Body of pancreas (tissue), 4 donors: ENCODE results near the gene SLC48A1. TPM values are rescaled to one million over a fixed set of nuclear protein-coding genes. Genes with fewer than 3 reads are reported as not detected.

Source experiments
- ATAC-seq: fragments of 150-250 bp; one replicate; pipeline ENCODE4 v1.9.1; 2016
- DNase-seq, 4 donors: peaks; one replicate each; pipeline ENCODE4 v3.0.0-alpha.2; 2019
- H3K27ac ChIP-seq, 4 donors: fragments of 200-600 bp; sonication (generic); 1 replicate in 3 of 4; 2 replicates in 1 of 4; pipeline versions ENCODE4 v1.5.1 to v1.6.1; 2016 to 2019; ENCODE audit warnings: mild to moderate bottlenecking in 1 of 4, mixed read lengths in 1 of 4, moderate library complexity in 1 of 4
- H3K27me3 ChIP-seq, 2 donors: fragments of 200-600 bp; sonication (generic); one replicate each; pipeline ENCODE4 v1.6.0; 2016; ENCODE audit warnings: mild to moderate bottlenecking in 1 of 2
- H3K36me3 ChIP-seq, 2 donors: fragments of 200-600 bp; sonication (generic); replicated peaks in 1 of 2; 2 replicates each; pipeline ENCODE4 v1.5.1; 2016; ENCODE audit warnings: low read depth in 2 of 2; ENCODE audit not compliant: insufficient read depth in 1 of 2
- H3K4me1 ChIP-seq: fragments of 200-600 bp; sonication (generic); one replicate; pipeline ENCODE4 v1.6.0; 2016
- H3K4me3 ChIP-seq, 2 donors: fragments of 200-600 bp; sonication (generic); 1 replicate in 1 of 2; 2 replicates in 1 of 2; pipeline ENCODE4 v1.5.1; 2016 to 2019
- H3K9me3 ChIP-seq, 3 donors: fragments of 200-600 bp; sonication (generic); 1 replicate in 2 of 3; 2 replicates in 1 of 3; pipeline ENCODE4 v1.5.1; 2016
- POLR2A ChIP-seq, 3 donors: fragments of 450-650 bp; IDR thresholded peaks; one replicate each; pipeline ENCODE4 v1.6.1; 2016; ENCODE audit warnings: antibody characterized with exemption in 3 of 3, mild to moderate bottlenecking in 2 of 3
- WGBS, 2 donors: methylation state at CpG; one replicate each; pipeline ENCODE4 v1.1.5; 2017; 5-methylcytosine and 5-hydroxymethylcytosine counted together
- intact Hi-C: fragments of 100-400 bp; cut with DNase I; formaldehyde crosslinking; loops from one replicate; pipeline ENCODE4 v1.15.1; 2023
- total RNA-seq, 2 donors: library from RNA; depleted of rRNA; stranded (reverse); fragments of >200 nt; gene quantifications; one replicate each; pipeline ENCODE4 v1.1.0, GENCODE V29; 2016
- TF ChIP-seq, protein P1 (sequence below), 7 experiments: fragments of 450-650 bp in 4 of 7; fragments of 200-600 bp in 3 of 7; sonication (generic) in 3 of 7; IDR thresholded peaks; one replicate each; pipeline ENCODE4 v1.5.1; 2016 to 2019; ENCODE audit warnings: antibody characterized with exemption in 7 of 7

Gene SLC48A1
- total RNA-seq, 2 donors from 2014 or later, result 12.7 to 22.1 TPM

DNA sequence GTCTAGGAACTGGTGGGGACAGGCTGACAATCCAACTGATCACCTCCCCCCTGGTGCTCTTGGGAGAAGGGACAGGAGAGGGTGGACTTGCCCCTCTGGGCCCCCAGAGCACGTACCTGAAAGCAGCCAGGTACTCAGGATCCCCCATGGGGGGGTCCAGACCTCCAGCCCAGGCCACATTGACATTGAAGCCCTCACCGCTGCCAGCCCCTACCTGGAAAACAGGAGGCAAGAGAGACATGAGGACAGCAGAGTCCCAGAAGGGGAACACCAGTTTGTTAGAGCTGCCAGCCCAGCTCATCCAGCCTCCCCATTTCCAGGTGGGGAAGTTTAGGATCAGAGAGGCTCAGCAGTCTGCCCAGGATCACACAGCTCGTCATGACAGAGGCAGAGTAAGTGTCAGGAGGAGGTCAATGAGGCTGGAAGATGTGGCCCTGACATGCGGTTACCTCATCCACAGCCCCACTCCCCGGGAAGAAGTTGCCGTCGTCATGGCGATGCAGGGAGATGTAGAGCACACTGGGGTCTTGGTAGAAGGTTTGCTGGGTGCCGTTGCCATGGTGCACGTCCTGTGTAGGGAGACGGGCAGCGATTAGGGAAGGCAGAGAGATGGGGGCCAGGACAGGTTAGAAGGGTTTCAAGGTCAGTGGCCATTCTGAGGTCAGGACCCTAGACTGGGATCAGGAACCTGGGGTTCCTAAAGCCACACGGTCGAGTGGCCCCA is 14.7 kb downstream of the SLC48A1 start:
- ATAC-seq, result no peak
- 77 to 83% methylated on average over 14 of the region's 14 CpGs for WGBS, 2 donors
- intact Hi-C loops, result no loop called here
- no peaks in the 10 kb centered on the region for H3K4me1 ChIP-seq
- H3K4me3 ChIP-seq, result no peak overlapping the region
- TF ChIP-seq, protein P1, sequence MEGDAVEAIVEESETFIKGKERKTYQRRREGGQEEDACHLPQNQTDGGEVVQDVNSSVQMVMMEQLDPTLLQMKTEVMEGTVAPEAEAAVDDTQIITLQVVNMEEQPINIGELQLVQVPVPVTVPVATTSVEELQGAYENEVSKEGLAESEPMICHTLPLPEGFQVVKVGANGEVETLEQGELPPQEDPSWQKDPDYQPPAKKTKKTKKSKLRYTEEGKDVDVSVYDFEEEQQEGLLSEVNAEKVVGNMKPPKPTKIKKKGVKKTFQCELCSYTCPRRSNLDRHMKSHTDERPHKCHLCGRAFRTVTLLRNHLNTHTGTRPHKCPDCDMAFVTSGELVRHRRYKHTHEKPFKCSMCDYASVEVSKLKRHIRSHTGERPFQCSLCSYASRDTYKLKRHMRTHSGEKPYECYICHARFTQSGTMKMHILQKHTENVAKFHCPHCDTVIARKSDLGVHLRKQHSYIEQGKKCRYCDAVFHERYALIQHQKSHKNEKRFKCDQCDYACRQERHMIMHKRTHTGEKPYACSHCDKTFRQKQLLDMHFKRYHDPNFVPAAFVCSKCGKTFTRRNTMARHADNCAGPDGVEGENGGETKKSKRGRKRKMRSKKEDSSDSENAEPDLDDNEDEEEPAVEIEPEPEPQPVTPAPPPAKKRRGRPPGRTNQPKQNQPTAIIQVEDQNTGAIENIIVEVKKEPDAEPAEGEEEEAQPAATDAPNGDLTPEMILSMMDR (IDR thresholded peaks at IDR 0.05), result no peak
- no peak for TF ChIP-seq POLR2A (IDR thresholded peaks at IDR 0.05)
- H3K27me3 ChIP-seq, result no peaks in the 10 kb centered on the region
- no peak overlapping the region for H3K27ac ChIP-seq
- no peak for DNase-seq
- H3K36me3 ChIP-seq, result peaks cover 0 to 28% of the 10 kb centered on the region in 2 donors
- H3K9me3 ChIP-seq, result no peaks in the 10 kb centered on the region

DNA sequence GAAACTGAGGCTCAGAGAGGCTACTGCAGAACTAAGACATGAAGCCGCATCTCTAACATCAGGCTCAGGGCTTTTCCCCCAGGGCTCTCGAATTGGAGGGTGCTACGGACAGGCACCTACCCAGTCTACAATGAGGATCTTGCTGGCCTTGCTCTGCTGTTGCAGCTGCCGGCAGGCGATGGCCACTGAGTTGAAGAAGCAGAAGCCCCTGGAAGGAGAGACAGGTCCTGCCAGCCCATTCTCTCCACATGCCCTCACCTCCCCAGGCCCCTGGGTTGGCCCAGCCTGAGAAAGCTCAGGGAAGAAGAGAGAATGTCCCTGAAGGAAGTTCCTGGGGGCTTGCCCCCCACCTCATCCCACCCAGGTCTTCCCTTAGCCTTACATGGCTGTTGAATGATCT is 16.1 kb downstream of the SLC48A1 start:
- H3K4me3 ChIP-seq, result no peak overlapping the region
- no peak for ATAC-seq
- intact Hi-C loops, result no loop called here
- H3K4me1 ChIP-seq, result no peaks in the 10 kb centered on the region
- H3K9me3 ChIP-seq, result no peaks in the 10 kb centered on the region
- no peak overlapping the region for H3K27ac ChIP-seq
- H3K27me3 ChIP-seq, result no peaks in the 10 kb centered on the region
- WGBS, 2 donors, result 89 to 100% methylated on average over 2 to 5 of the region's 5 CpGs
- TF ChIP-seq, protein P1 (IDR thresholded peaks at IDR 0.05), result no peak
- peaks cover 0 to 28% of the 10 kb centered on the region in 2 donors for H3K36me3 ChIP-seq
- no peak for DNase-seq

DNA sequence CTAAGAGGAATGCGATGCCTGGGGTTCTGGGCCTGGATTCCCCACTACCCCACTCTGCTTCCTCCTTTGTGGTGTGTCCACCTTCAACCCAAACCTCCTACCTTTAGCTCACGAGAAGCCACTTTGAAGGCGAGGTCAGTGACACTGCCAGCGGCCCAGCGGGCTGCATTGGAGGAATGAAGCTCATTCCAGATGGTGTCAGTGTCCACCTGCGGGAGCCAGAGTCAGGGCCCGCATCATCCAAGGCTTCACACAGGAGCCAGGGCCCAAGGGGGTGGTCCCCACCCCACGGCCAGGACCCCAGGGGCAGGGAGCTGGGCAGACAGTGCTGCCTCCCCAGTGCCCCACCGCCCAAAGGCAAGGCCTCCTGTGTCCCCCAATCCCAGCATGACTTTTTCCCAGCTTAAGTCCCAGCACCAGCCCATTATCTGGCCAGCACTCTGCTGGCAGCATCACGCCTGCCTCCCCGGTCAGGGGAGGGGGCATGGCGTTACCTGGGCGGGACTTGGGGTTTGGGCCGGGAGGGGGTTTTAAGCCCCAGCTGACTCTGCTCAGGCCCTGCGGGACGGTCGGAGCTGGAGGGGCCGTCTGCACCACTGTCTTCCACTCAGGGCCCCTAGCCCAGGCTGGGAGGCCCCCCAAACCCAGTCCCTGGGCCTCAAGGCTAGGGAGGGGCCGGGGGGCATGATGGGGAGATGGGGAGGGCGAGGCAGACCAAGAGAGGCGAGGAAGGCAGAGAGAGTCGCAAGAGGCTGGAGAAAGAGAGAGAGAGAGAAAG is 16.9 kb downstream of the SLC48A1 start:
- intact Hi-C loops, result no loop called here
- H3K36me3 ChIP-seq, result peaks cover 0 to 28% of the 10 kb centered on the region in 2 donors
- H3K27ac ChIP-seq, result no peak overlapping the region
- no peaks in the 10 kb centered on the region for H3K27me3 ChIP-seq
- ATAC-seq (no peak), DNase-seq (no peak)
- no peak for TF ChIP-seq POLR2A (IDR thresholded peaks at IDR 0.05)
- TF ChIP-seq, protein P1 (IDR thresholded peaks at IDR 0.05), result no peak
- H3K9me3 ChIP-seq, result no peaks in the 10 kb centered on the region
- no peak overlapping the region for H3K4me3 ChIP-seq
- WGBS, 2 donors, result 91 to 93% methylated on average over 12 to 22 of the region's 22 CpGs
- no peaks in the 10 kb centered on the region for H3K4me1 ChIP-seq

DNA sequence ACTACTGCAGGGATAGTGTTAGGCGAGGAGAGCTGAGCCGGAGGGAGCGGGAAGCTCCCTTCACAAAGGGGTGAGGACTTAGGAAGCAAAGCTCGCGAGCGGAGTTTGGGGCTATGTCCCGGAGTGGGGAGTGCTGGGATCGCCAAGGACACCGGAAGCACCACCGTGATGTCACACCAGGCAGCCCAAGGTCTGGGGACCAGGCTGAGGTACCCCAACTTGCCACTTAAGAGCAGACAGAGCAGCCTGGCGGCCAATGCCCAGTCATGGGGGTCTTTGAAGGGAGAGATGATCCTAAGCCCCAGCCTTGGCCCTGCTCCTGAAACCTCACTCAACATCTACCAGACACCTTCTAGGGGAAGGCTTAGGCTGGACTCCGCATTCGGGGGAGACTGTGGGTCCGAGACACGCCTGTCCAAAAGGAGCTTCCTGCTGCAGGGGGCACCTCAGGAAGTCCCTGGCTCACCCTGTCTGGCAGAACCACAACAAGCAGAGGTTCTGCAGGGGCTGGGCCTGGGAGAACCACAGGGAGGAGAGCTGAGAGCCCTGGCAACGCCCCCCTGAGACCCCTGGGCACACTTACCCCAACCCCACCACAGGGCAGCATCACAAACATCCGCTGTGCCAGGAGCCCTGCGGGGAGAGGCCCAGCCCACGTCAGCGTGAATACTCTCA is 17.8 kb downstream of the SLC48A1 start:
- H3K27ac ChIP-seq, result no peak overlapping the region
- intact Hi-C loops, result no loop called here
- no peak overlapping the region for H3K4me3 ChIP-seq

More for the DNA sequence above, 17.8 kb downstream of the SLC48A1 start:
- ATAC-seq (no peak), DNase-seq (no peak)
- H3K9me3 ChIP-seq, result no peaks in the 10 kb centered on the region
- peaks cover 0 to 26% of the 10 kb centered on the region in 2 donors for H3K36me3 ChIP-seq
- TF ChIP-seq POLR2A (IDR thresholded peaks at IDR 0.05), result no peak
- TF ChIP-seq, protein P1 (IDR thresholded peaks at IDR 0.05), result no peak
- H3K27me3 ChIP-seq, result no peaks in the 10 kb centered on the region
- 85 to 89% methylated on average over 15 to 17 of the region's 20 CpGs for WGBS, 2 donors
- H3K4me1 ChIP-seq, result no peaks in the 10 kb centered on the region
